Esophagus muscularis mucosa (tissue), 4 donors: Measurements from ENCODE around the gene SLC45A1. TPM values are rescaled to one million over a fixed set of nuclear protein-coding genes. Genes with fewer than 3 reads are reported as not detected.
"Not testable (repeated sequence)": the region's sequence is repeated elsewhere in the genome, so short reads cannot be mapped to it uniquely, and the experiment has no call there.

Source experiments
- DNase-seq: peaks from one replicate; pipeline ENCODE4 v3.0.0-alpha.2; 2017; ENCODE audit errors: extremely low spot score
- H3K27ac ChIP-seq, 4 donors: fragments of 200-600 bp; sonication (generic); replicated peaks in 1 of 4; 1 replicate in 3 of 4; 2 replicates in 1 of 4; pipeline ENCODE4 v1.5.1; 2016 to 2019; ENCODE audit warnings: mild to moderate bottlenecking in 1 of 4
- H3K27me3 ChIP-seq, 4 donors: fragments of 200-600 bp; sonication (generic); one replicate each; pipeline versions ENCODE4 v1.5.1 to v1.6.0; 2016 to 2019
- H3K36me3 ChIP-seq, 4 donors: fragments of 200-600 bp; sonication (generic); one replicate each; pipeline ENCODE4 v1.5.1; 2016 to 2019
- H3K4me1 ChIP-seq, 4 donors: fragments of 200-600 bp; sonication (generic); one replicate each; pipeline ENCODE4 v1.5.1; 2016 to 2019
- H3K4me3 ChIP-seq, 4 donors: fragments of 200-600 bp; sonication (generic); 1 replicate in 2 of 4; 2 replicates in 2 of 4; pipeline ENCODE4 v1.5.1; 2016 to 2019; ENCODE audit warnings: mild to moderate bottlenecking in 4 of 4, moderate library complexity in 1 of 4
- H3K9me3 ChIP-seq, 4 donors: fragments of 200-600 bp; sonication (generic); 1 replicate in 3 of 4; 2 replicates in 1 of 4; pipeline ENCODE4 v1.5.1; 2016 to 2019
- CTCF ChIP-seq, 3 experiments: fragments of 200-600 bp in 2 of 3; fragments of 450-650 bp in 1 of 3; sonication (generic) in 2 of 3; IDR thresholded peaks; one replicate each; pipeline ENCODE4 v1.5.1; 2017 to 2019; ENCODE audit warnings: antibody characterized with exemption in 3 of 3, mild to moderate bottlenecking in 2 of 3, moderate library complexity in 1 of 3
- EP300 ChIP-seq: sonication (generic); formaldehyde crosslinking; IDR thresholded peaks from one replicate; pipeline ENCODE4 v1.6.1; 2017; ENCODE audit warnings: antibody characterized with exemption
- POLR2A ChIP-seq: fragments of 450-650 bp; IDR thresholded peaks from one replicate; pipeline ENCODE4 v1.6.1; 2017; ENCODE audit warnings: antibody characterized with exemption, moderate library complexity, mild to moderate bottlenecking, low read depth
- POLR2AphosphoS5 ChIP-seq, 2 donors: sonication (generic); formaldehyde crosslinking; IDR thresholded peaks; one replicate each; pipeline ENCODE4 v1.6.1; 2017; ENCODE audit warnings: antibody characterized with exemption in 2 of 2
- WGBS: methylation state at CpG from one replicate; pipeline ENCODE4 v1.1.5; 2018; 5-methylcytosine and 5-hydroxymethylcytosine counted together
- intact Hi-C: fragments of 100-400 bp; cut with DNase I; formaldehyde crosslinking; loops from one replicate; pipeline ENCODE4 v1.15.1; 2023
- total RNA-seq, 4 donors: library from RNA; depleted of rRNA; stranded (reverse); fragments of >200 nt; gene quantifications; one replicate each; pipeline versions ENCODE4 v1.1.0 to v1.2.1, GENCODE V29; 2016

SLC45A1 gene
- total RNA-seq, 4 donors from 2014 or later, result 6.8 to 17.5 (median 10.7) TPM

GRCh38 chr1:8276932-8277331 is 41.0 kb upstream of the SLC45A1 start:
- H3K4me1 ChIP-seq, result no peaks in the 10 kb centered on the region
- no peaks in the 10 kb centered on the region for H3K36me3 ChIP-seq
- H3K4me3 ChIP-seq, result no peak overlapping the region
- no peaks in the 10 kb centered on the region for H3K27me3 ChIP-seq
- 80% methylated on average over 4 of the region's 4 CpGs for WGBS
- no peak for DNase-seq
- no peak overlapping the region for H3K27ac ChIP-seq
- TF ChIP-seq POLR2AphosphoS5 (IDR thresholded peaks at IDR 0.05) (no peak), POLR2A (no peak), EP300 (no peak), CTCF (IDR thresholded peaks at IDR 0.05) (no peak)
- intact Hi-C loops, result no loop called here
- H3K9me3 ChIP-seq, result no peaks in the 10 kb centered on the region

- DNase-seq, H3K9me3 ChIP-seq, H3K4me3 ChIP-seq, intact Hi-C loops, H3K4me1 ChIP-seq, H3K27ac ChIP-seq, H3K36me3 ChIP-seq, H3K27me3 ChIP-seq: not testable (repeated sequence)
- 77% methylated on average over 8 of the region's 8 CpGs for WGBS
These were observed 39.2 kb upstream of the SLC45A1 start for GRCh38 chr1:8278677-8279076.

GRCh38 chr1:8281843-8282509 is 35.9 kb upstream of the SLC45A1 start:
- Histone ChIP-seq H3K9me3 (no peaks in the 10 kb centered on the region), H3K4me3 (no peak overlapping the region), H3K4me1 (no peaks in the 10 kb centered on the region), H3K27me3 (no peaks in the 10 kb centered on the region), H3K36me3 (no peaks in the 10 kb centered on the region), H3K27ac (no peak overlapping the region)
- TF ChIP-seq POLR2AphosphoS5 (IDR thresholded peaks at IDR 0.05) (no peak), EP300 (no peak), POLR2A (no peak), CTCF (IDR thresholded peaks at IDR 0.05) (no peak)
- no peak for DNase-seq
- WGBS, result 71% methylated on average over 11 of the region's 14 CpGs
- intact Hi-C loops, result no loop called here

- H3K9me3 ChIP-seq, result no peaks in the 10 kb centered on the region
- no peaks in the 10 kb centered on the region for H3K27me3 ChIP-seq
- DNase-seq, result no peak
- H3K27ac ChIP-seq, result no peak overlapping the region
- no peaks in the 10 kb centered on the region for H3K4me1 ChIP-seq
- no peak for TF ChIP-seq POLR2AphosphoS5 (IDR thresholded peaks at IDR 0.05)
- no peak for TF ChIP-seq CTCF (IDR thresholded peaks at IDR 0.05)
- no peak for TF ChIP-seq EP300
- TF ChIP-seq POLR2A, result no peak
- WGBS, result 72% methylated on average over 14 of the region's 14 CpGs
- H3K4me3 ChIP-seq, result no peak overlapping the region
- intact Hi-C loops, result no loop called here
- H3K36me3 ChIP-seq, result no peaks in the 10 kb centered on the region
These were observed 34.6 kb upstream of the SLC45A1 start for GRCh38 chr1:8283058-8283884.

GRCh38 chr1:8284127-8284526 is 33.8 kb upstream of the SLC45A1 start:
- WGBS, result 73% methylated on average over 5 of the region's 5 CpGs
- no peak overlapping the region for H3K27ac ChIP-seq

More at GRCh38 chr1:8284127-8284526, 33.8 kb upstream of the SLC45A1 start:
- H3K4me3 ChIP-seq, result no peak overlapping the region
- TF ChIP-seq CTCF (IDR thresholded peaks at IDR 0.05), result no peak
- TF ChIP-seq EP300, result no peak
- TF ChIP-seq POLR2A, result no peak
- no peak for TF ChIP-seq POLR2AphosphoS5 (IDR thresholded peaks at IDR 0.05)
- no peaks in the 10 kb centered on the region for H3K36me3 ChIP-seq
- H3K4me1 ChIP-seq, result no peaks in the 10 kb centered on the region
- H3K27me3 ChIP-seq, result no peaks in the 10 kb centered on the region
- no peak for DNase-seq
- H3K9me3 ChIP-seq, result no peaks in the 10 kb centered on the region
- intact Hi-C loops, result no loop called here
